Parathyroid adenoma (tissue), 2 donors: Measurements from ENCODE around the gene CHST11.

Source experiments
- H2AFZ ChIP-seq: fragments of 300-600 bp; sonication (generic); one replicate; pipeline ENCODE4 v1.7.0; 2017; ENCODE audit warnings: antibody characterized with exemption, mild to moderate bottlenecking
- H3K27ac ChIP-seq: fragments of 300-600 bp; sonication (generic); one replicate; pipeline ENCODE4 v1.7.0; 2017
- H3K27me3 ChIP-seq: fragments of 300-600 bp; sonication (generic); one replicate; pipeline ENCODE4 v1.7.0; 2017; ENCODE audit warnings: low read length; ENCODE audit not compliant: control insufficient read depth, insufficient read depth
- H3K36me3 ChIP-seq: fragments of 300-600 bp; sonication (generic); one replicate; pipeline ENCODE4 v1.7.0; 2017; ENCODE audit warnings: low read length; ENCODE audit not compliant: control insufficient read depth, insufficient read depth
- H3K4me1 ChIP-seq: fragments of 300-600 bp; sonication (generic); one replicate; pipeline ENCODE4 v1.7.0; 2017; ENCODE audit warnings: control low read depth
- H3K4me2 ChIP-seq: fragments of 300-600 bp; sonication (generic); one replicate; pipeline ENCODE4 v1.7.0; 2017; ENCODE audit warnings: low read length
- H3K4me3 ChIP-seq: fragments of 300-600 bp; sonication (generic); one replicate; pipeline ENCODE4 v1.7.0; 2017; ENCODE audit warnings: low read depth, low read length
- H3K79me2 ChIP-seq: fragments of 300-600 bp; sonication (generic); one replicate; pipeline ENCODE4 v1.7.0; 2017; ENCODE audit warnings: control low read depth
- H3K9ac ChIP-seq: fragments of 300-600 bp; sonication (generic); one replicate; pipeline ENCODE4 v1.7.0; 2017; ENCODE audit warnings: mild to moderate bottlenecking
- H3K9me3 ChIP-seq: fragments of 300-600 bp; sonication (generic); one replicate; pipeline ENCODE4 v1.7.0; 2017; ENCODE audit warnings: low read length; ENCODE audit not compliant: control insufficient read depth
- CTCF ChIP-seq: fragments of 300-600 bp; sonication (generic); IDR thresholded peaks from one replicate; pipeline ENCODE4 v1.7.0; 2017; ENCODE audit warnings: antibody characterized with exemption, mild to moderate bottlenecking
- donor health status: primary hyperparathyroidism.

The CHST11 gene

GRCh38 chr12:104718304-104718929 lies 261.7 kb downstream of the CHST11 start:
- Histone ChIP-seq H3K27me3 (no peaks in the 10 kb centered on the region), H3K79me2 (no peaks in the 10 kb centered on the region), H3K4me2 (no peak overlapping the region), H3K4me1 (no peaks in the 10 kb centered on the region), H3K4me3 (no peak overlapping the region), H2AFZ (no peak overlapping the region), H3K9me3 (no peaks in the 10 kb centered on the region), H3K27ac (no peak overlapping the region), H3K9ac (no peak overlapping the region), H3K36me3 (no peaks in the 10 kb centered on the region)
- TF ChIP-seq CTCF = no peak

GRCh38 chr12:104719700-104720338 lies 263.1 kb downstream of the CHST11 start:
- H3K9me3 ChIP-seq = no peaks in the 10 kb centered on the region
- H3K4me2 ChIP-seq = peak overlapping the region; percentile 13
- H3K27me3 ChIP-seq = no peaks in the 10 kb centered on the region
- TF ChIP-seq CTCF = no peak
- no peaks in the 10 kb centered on the region for H3K36me3 ChIP-seq
- H3K27ac ChIP-seq = no peak overlapping the region
- no peaks in the 10 kb centered on the region for H3K4me1 ChIP-seq
- H2AFZ ChIP-seq = no peak overlapping the region
- H3K9ac ChIP-seq = no peak overlapping the region
- H3K79me2 ChIP-seq = no peaks in the 10 kb centered on the region
- peak overlapping the region; percentile 19 for H3K4me3 ChIP-seq

- Histone ChIP-seq H3K4me2 (peak overlapping the region; percentile 13), H3K9ac (no peak overlapping the region), H3K27me3 (no peaks in the 10 kb centered on the region), H3K4me1 (no peaks in the 10 kb centered on the region), H3K4me3 (peak overlapping the region; percentile 19), H3K9me3 (no peaks in the 10 kb centered on the region), H3K36me3 (no peaks in the 10 kb centered on the region), H3K27ac (peak overlapping the region; percentile 22), H3K79me2 (no peaks in the 10 kb centered on the region), H2AFZ (peak overlapping the region; percentile 3)
- TF ChIP-seq CTCF = no peak
These were observed 263.7 kb downstream of the CHST11 start for GRCh38 chr12:104720339-104721038.

- H3K4me3 ChIP-seq = peak overlapping the region; percentile 19
- H2AFZ ChIP-seq = no peak overlapping the region
- H3K9me3 ChIP-seq = no peaks in the 10 kb centered on the region
- no peaks in the 10 kb centered on the region for H3K79me2 ChIP-seq
- TF ChIP-seq CTCF = no peak
- no peaks in the 10 kb centered on the region for H3K27me3 ChIP-seq
- no peaks in the 10 kb centered on the region for H3K4me1 ChIP-seq
- H3K9ac ChIP-seq = no peak overlapping the region
- no peaks in the 10 kb centered on the region for H3K36me3 ChIP-seq
- H3K4me2 ChIP-seq = peak overlapping the region; percentile 13
- peak overlapping the region; percentile 22 for H3K27ac ChIP-seq
These were observed 264.3 kb downstream of the CHST11 start for GRCh38 chr12:104721039-104721405.
